ENCODE measurements around the gene SIRPA. TPM values are rescaled to one million over a fixed set of nuclear protein-coding genes. Genes with fewer than 3 reads are reported as not detected.

Gene SIRPA
- total RNA-seq, 1 donor from 2014 or later: 13.0 TPM

DNA sequence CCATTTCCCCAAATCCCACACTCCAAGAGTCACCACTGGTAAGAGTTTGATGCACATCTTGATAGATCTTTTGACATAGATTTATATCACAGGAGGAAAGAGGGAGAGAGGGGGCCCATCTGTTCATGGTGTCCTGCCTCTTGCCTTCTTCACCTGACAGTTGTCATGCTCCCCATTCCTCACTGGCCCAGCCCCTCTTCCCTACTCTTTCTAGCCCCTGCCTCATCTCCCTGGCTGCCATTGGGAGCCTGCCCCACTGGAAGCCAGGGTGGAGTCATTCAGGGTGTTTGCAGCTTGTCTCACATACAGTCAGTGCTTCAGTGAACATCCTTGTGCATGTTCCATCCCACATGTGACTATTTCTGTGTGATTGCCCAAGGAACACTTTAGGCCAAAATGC lies 27.6 kb downstream of the SIRPA start:
- TF ChIP-seq, protein P1, sequence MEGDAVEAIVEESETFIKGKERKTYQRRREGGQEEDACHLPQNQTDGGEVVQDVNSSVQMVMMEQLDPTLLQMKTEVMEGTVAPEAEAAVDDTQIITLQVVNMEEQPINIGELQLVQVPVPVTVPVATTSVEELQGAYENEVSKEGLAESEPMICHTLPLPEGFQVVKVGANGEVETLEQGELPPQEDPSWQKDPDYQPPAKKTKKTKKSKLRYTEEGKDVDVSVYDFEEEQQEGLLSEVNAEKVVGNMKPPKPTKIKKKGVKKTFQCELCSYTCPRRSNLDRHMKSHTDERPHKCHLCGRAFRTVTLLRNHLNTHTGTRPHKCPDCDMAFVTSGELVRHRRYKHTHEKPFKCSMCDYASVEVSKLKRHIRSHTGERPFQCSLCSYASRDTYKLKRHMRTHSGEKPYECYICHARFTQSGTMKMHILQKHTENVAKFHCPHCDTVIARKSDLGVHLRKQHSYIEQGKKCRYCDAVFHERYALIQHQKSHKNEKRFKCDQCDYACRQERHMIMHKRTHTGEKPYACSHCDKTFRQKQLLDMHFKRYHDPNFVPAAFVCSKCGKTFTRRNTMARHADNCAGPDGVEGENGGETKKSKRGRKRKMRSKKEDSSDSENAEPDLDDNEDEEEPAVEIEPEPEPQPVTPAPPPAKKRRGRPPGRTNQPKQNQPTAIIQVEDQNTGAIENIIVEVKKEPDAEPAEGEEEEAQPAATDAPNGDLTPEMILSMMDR (IDR thresholded peaks at IDR 0.05): no peak
- Mint-ChIP-seq H3K27ac (ENCODE audit: unreplicated experiment) (no peak overlapping the region), H3K9me3 (ENCODE audit: unreplicated experiment) (no peaks in the 10 kb centered on the region), H3K27me3 (ENCODE audit: unreplicated experiment) (no peaks in the 10 kb centered on the region), H3K36me3 (ENCODE audit: unreplicated experiment) (no peaks in the 10 kb centered on the region), H3K4me1 (ENCODE audit: unreplicated experiment) (no peaks in the 10 kb centered on the region), H3K4me3 (ENCODE audit: unreplicated experiment) (no peak overlapping the region)
- no peak for DNase-seq (ENCODE audit: extremely low spot score, unreplicated experiment)

DNA sequence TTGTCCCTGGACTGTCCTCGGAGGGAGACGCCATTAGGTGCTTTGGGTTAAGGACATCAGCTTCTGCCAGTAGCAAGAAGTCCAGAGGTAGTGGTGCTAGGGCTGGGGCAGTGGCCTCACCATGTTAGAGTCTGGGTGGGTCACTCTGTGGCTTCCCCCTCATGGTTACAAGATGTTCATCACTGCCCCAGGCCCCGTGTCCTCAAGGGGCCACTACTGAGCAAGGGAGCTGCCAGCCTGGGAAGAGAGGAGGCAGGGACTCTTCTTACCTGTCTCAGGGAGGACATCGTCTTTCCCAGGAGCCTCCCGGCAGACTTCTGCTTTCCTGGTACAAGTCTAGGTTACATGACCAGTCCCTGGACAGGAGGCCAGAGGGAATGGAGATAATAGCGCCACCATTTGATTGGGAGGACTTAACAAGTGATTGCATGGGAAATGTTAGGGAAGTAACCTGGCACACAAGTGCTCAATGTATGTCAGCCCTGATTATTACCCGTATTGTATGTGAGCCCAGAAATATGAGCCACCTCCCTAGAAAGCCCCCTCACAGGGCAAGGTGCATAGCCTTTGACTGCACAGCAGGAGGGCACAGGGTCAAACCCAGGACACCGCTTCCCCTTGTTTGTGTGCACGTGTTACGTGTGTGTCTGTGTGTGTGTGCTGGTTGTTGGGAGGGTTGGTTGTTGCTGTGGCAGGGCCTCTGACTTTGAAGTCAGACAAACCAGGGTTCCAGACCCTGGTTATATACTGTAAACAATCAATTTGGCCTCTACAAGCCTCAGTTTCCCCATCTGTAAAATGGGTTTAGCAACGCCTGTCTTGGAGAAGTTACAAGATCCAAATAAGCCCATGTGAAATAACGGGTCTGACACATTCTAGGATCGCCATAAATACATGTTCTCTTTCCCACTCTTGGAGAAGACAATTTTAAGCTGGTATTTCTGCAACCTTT lies 30.0 kb downstream of the SIRPA start:
- Mint-ChIP-seq H3K27me3 (ENCODE audit: unreplicated experiment) (no peaks in the 10 kb centered on the region), H3K9me3 (ENCODE audit: unreplicated experiment) (no peaks in the 10 kb centered on the region), H3K36me3 (ENCODE audit: unreplicated experiment) (no peaks in the 10 kb centered on the region), H3K27ac (ENCODE audit: unreplicated experiment) (no peak overlapping the region), H3K4me1 (ENCODE audit: unreplicated experiment) (no peaks in the 10 kb centered on the region), H3K4me3 (ENCODE audit: unreplicated experiment) (no peak overlapping the region)
- TF ChIP-seq, protein P1 (IDR thresholded peaks at IDR 0.05): no peak
- DNase-seq (ENCODE audit: extremely low spot score, unreplicated experiment): no peak

DNA sequence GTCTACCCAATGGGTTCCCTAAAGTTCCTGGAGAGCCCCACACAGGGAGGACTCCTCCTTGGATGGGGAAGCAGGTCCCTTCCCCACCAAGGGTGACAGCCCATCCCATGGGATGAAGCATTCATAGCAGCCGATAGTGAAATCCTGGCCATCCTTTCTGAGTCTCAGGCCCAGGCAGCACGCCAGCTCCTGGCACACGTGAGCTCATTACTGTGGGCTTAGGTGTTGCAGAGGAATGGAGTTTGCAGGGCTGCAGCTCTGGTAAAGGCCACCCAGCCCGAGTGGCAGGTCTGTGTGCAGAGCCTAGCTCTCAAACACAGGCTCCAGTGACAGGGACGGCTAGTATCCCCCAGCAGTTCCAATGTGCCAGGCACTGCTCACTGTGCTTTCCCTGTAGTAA lies 31.0 kb downstream of the SIRPA start:
- Mint-ChIP-seq H3K4me1 (ENCODE audit: unreplicated experiment) (no peaks in the 10 kb centered on the region), H3K4me3 (ENCODE audit: unreplicated experiment) (no peak overlapping the region), H3K27me3 (ENCODE audit: unreplicated experiment) (no peaks in the 10 kb centered on the region), H3K36me3 (ENCODE audit: unreplicated experiment) (no peaks in the 10 kb centered on the region), H3K27ac (ENCODE audit: unreplicated experiment) (no peak overlapping the region), H3K9me3 (ENCODE audit: unreplicated experiment) (no peaks in the 10 kb centered on the region)
- DNase-seq (ENCODE audit: extremely low spot score, unreplicated experiment): no peak
- TF ChIP-seq, protein P1 (IDR thresholded peaks at IDR 0.05): no peak

DNA sequence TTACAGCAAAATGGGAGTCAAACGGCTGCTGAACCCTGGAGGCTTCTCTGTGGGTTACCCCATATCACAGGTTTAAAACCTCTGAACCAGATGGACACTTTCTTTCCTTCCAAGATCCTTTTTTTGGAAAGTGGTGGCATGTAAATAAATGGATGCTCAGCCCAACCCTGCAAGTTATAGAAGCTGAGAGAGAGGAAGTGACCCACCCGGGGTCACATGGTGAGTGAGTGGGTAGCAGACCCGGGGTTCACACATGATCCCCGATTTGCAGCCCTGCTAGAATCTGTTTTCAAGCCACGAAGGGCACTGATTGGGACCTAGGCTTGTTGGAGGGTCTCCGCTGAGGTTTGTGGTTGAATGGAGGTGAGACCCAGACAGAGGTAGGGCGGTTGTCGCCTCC lies 32.0 kb downstream of the SIRPA start:
- Mint-ChIP-seq H3K9me3 (ENCODE audit: unreplicated experiment) (no peaks in the 10 kb centered on the region), H3K36me3 (ENCODE audit: unreplicated experiment) (no peaks in the 10 kb centered on the region), H3K27me3 (ENCODE audit: unreplicated experiment) (no peaks in the 10 kb centered on the region), H3K27ac (ENCODE audit: unreplicated experiment) (no peak overlapping the region), H3K4me3 (ENCODE audit: unreplicated experiment) (no peak overlapping the region), H3K4me1 (ENCODE audit: unreplicated experiment) (no peaks in the 10 kb centered on the region)
- TF ChIP-seq, protein P1 (IDR thresholded peaks at IDR 0.05): no peak
- DNase-seq (ENCODE audit: extremely low spot score, unreplicated experiment): no peak

DNA sequence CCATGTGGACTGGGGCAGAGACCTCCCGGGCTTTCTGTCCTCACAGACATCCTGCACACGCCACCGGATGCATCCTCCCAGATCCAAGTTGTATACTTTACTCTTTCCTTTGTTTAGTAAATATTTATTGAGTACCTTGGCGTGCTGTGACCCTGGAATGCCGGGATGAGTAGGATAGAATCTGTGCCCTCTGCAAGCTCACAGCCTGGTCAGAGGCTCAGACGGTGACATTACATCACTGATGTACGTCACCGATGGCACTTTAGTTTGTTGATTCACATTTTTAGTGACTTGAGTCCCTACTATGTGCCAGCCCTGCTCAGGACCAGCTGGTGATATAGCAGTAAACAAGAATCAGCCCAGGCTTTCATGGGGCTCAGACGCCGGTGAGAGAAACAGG lies 32.9 kb downstream of the SIRPA start:
- Mint-ChIP-seq H3K4me1 (ENCODE audit: unreplicated experiment) (no peaks in the 10 kb centered on the region), H3K27ac (ENCODE audit: unreplicated experiment) (no peak overlapping the region), H3K36me3 (ENCODE audit: unreplicated experiment) (no peaks in the 10 kb centered on the region), H3K9me3 (ENCODE audit: unreplicated experiment) (no peaks in the 10 kb centered on the region), H3K27me3 (ENCODE audit: unreplicated experiment) (no peaks in the 10 kb centered on the region), H3K4me3 (ENCODE audit: unreplicated experiment) (no peak overlapping the region)
- TF ChIP-seq, protein P1 (IDR thresholded peaks at IDR 0.05): no peak
- DNase-seq (ENCODE audit: extremely low spot score, unreplicated experiment): no peak
